K562 (cell line): ENCODE measurements around the gene ERCC1. TPM values are rescaled to one million over a fixed set of nuclear protein-coding genes. Genes with fewer than 3 reads are reported as not detected.

Experiments
- BCOR ChIP-seq: fragments of 450-650 bp; IDR thresholded peaks from 2 replicates; pipeline ENCODE4 v1.6.1; 2016
- DMBX1 ChIP-seq: fragments of 250-450 bp; sonication (Bioruptor Pico); IDR thresholded peaks from 2 replicates; pipeline ENCODE4 v1.8.0; 2022; ENCODE audit warnings: inconsistent platforms, mild to moderate bottlenecking, moderate library complexity, borderline replicate concordance
- FOXK1 ChIP-seq: sonication (generic); formaldehyde crosslinking; IDR thresholded peaks from 2 replicates; pipeline ENCODE4 v1.8.0; 2022; ENCODE audit warnings: missing genetic modification reagents, mild to moderate bottlenecking, borderline replicate concordance
- MTA3 ChIP-seq: fragments of 450-650 bp; formaldehyde crosslinking; IDR thresholded peaks from 2 replicates; pipeline ENCODE4 v1.6.1; 2017; ENCODE audit warnings: mild to moderate bottlenecking, borderline replicate concordance
- MYC ChIP-seq, 2 experiments: fragments of 250-450 bp in 1 of 2; sonication (Bioruptor Pico) in 1 of 2; IDR thresholded peaks; 2 replicates each; pipeline versions ENCODE4 v1.5.1 to v1.6.1; 2012 to 2021; ENCODE audit warnings: low read depth in 2 of 2, borderline replicate concordance in 1 of 2, improper control_type of control experiment in 1 of 2, low read length in 1 of 2, mild to moderate bottlenecking in 1 of 2, moderate library complexity in 1 of 2
- PKNOX1 ChIP-seq: fragments of 450-650 bp; IDR thresholded peaks from 2 replicates; pipeline ENCODE4 v1.6.1; 2016
- POLR2AphosphoS5 ChIP-seq: IDR thresholded peaks from 2 replicates; pipeline ENCODE4 v1.6.1; 2011; ENCODE audit warnings: mild to moderate bottlenecking, low read depth, low read length, moderate library complexity; ENCODE audit not compliant: control insufficient read depth, insufficient read depth
- RAD21 ChIP-seq, 2 experiments: fragments of 250-450 bp in 1 of 2; fragments of 450-650 bp in 1 of 2; sonication (Bioruptor Pico) in 1 of 2; formaldehyde crosslinking in 1 of 2; IDR thresholded peaks in 1 of 2; conservative IDR thresholded peaks in 1 of 2; 2 replicates each; pipeline versions ENCODE4 v1.4.0 to v1.8.0; 2020 to 2022; ENCODE audit warnings: mild to moderate bottlenecking in 2 of 2, moderate library complexity in 1 of 2
- RBFOX2 ChIP-seq: fragments of 200-400 bp; formaldehyde crosslinking; IDR thresholded peaks from 2 replicates; pipeline ENCODE4 v1.6.1; 2017; ENCODE audit warnings: low read depth, mild to moderate bottlenecking, low read length, moderate library complexity
- SMARCE1 ChIP-seq: fragments of 450-650 bp; IDR thresholded peaks from 2 replicates; pipeline ENCODE4 v1.7.1; 2016; ENCODE audit warnings: mild to moderate bottlenecking
- SRSF3 ChIP-seq: fragments of 200-400 bp; formaldehyde crosslinking; IDR thresholded peaks from 2 replicates; pipeline ENCODE4 v1.6.1; 2016; ENCODE audit warnings: mild to moderate bottlenecking, low read length, moderate library complexity; ENCODE audit not compliant: insufficient read depth
- TAF7 ChIP-seq: fragments of 450-650 bp; IDR thresholded peaks from 2 replicates; pipeline ENCODE4 v1.6.1; 2016; ENCODE audit warnings: missing genetic modification characterization, missing compliant biosample characterization
- TRIM24 ChIP-seq, 2 experiments: fragments of 450-650 bp; IDR thresholded peaks; 2 replicates each; pipeline ENCODE4 v1.6.1; 2016
- ZBTB40 ChIP-seq, 2 experiments: fragments of 450-650 bp in 1 of 2; sonication (generic) in 1 of 2; formaldehyde crosslinking in 1 of 2; IDR thresholded peaks; 2 replicates each; pipeline versions ENCODE4 v1.7.1 to v1.9.0; 2016 to 2022; ENCODE audit warnings: inconsistent platforms in 1 of 2, mild to moderate bottlenecking in 1 of 2, missing genetic modification reagents in 1 of 2
- ZNF76 ChIP-seq: fragments of 250-450 bp; sonication (Bioruptor Pico); IDR thresholded peaks from 2 replicates; pipeline ENCODE4 v1.4.0; 2020; ENCODE audit warnings: mild to moderate bottlenecking, moderate library complexity, borderline replicate concordance
- ZZZ3 ChIP-seq: fragments of 450-650 bp; IDR thresholded peaks from 2 replicates; pipeline ENCODE4 v1.6.1; 2016; ENCODE audit warnings: antibody characterized with exemption, mild to moderate bottlenecking, moderate library complexity
- polyA plus RNA-seq, 8 experiments: library from polyadenylated mRNA; depleted of rRNA in 4 of 8; stranded (reverse) in 5 of 8; unstranded in 3 of 8; fragments of >200 nt; fragmentation: Nextera tagmentation in 2 of 8; fragmentation: Illumina TruSeq in 1 of 8; extraction: Ambion mirVana in 2 of 8; extraction: Trizol in 1 of 8; gene quantifications; 2 replicates each; pipeline versions ENCODE4 v1.2.1 to v1.2.3, GENCODE V29; 2011 to 2014; ENCODE audit warnings: inconsistent platforms in 1 of 8, missing spikeins in 1 of 8
- total RNA-seq, 7 experiments: library from RNA; depleted of rRNA in 6 of 7; stranded (reverse); fragments of >200 nt in 6 of 7; fragmentation: Illumina TruSeq in 2 of 7; extraction: Trizol in 2 of 7; gene quantifications; 2 replicates each; pipeline versions ENCODE4 v1.2.1 to v1.2.3, GENCODE V29; 2011 to 2021; ENCODE audit warnings: low replicate concordance in 1 of 7

The ERCC1 gene
- total and polyA plus RNA-seq, 9 of the 15 experiments (the other 6 are each of a cell fraction or from before 2014, with no cell fraction given) = 9.3 to 92.6 (median 60.0) TPM

GRCh38 chr19:45370410-45371204 lies 53.1 kb downstream of the ERCC1 start, which contains the start of gene ERCC2 (continued):
- TF ChIP-seq PKNOX1 (peak; percentile 100), SMARCE1 (no peak), FOXK1 (peak; percentile 56; the same call in 1 of the 2 replicates), RBFOX2 (peak; percentile 68), MYC (IDR thresholded peaks at IDR 0.05; ENCODE audit: low read depth, low read length) (0 out of 2 replicates have a peak, but pooled peaks have one; percentile 16), MYC (CRISPR knock-in tag; IDR thresholded peaks at IDR 0.05; ENCODE audit: borderline replicate concordance, low read depth) (no peak), MTA3 (peak; percentile 72; the same call in 1 of the 2 replicates), ZZZ3 (no peak), SRSF3 (no peak), ZNF76 (CRISPR knock-in tag) (no peak), BCOR (peak; percentile 66; the same call in 1 of the 2 replicates), POLR2AphosphoS5 (peak; percentile 68; the same call in 1 of the 2 replicates), ZBTB40 (IDR thresholded peaks at IDR 0.05) (peak; percentile 50), ZBTB40 (CRISPR knock-in tag; IDR thresholded peaks at IDR 0.05) (no peak), RAD21 (CRISPR knock-in tag; conservative IDR thresholded peaks at IDR 0.05 in 1 of 2, IDR thresholded peaks at IDR 0.05 in 1 of 2) (no peak), TRIM24 (IDR thresholded peaks at IDR 0.05) (0 out of 4 replicates have a peak, but pooled peaks of 1 of the 2 experiments have one; percentile 12), DMBX1 (CRISPR knock-in tag) (0 out of 2 replicates have a peak, but pooled peaks have one; percentile 26), TAF7 (tag) (peak; percentile 70)
